ENCODE results near the gene GSE1. TPM values are rescaled to one million over a fixed set of nuclear protein-coding genes. Genes with fewer than 3 reads are reported as not detected.

GSE1 gene
- total and polyA plus RNA-seq, 2 experiments from 2014 or later: 27.9 to 43.5 TPM

GRCh38 chr16:85640585-85640984 lies 27.5 kb downstream of the GSE1 start:
- H3K9me2 ChIP-seq (replicated peaks; ENCODE audit: insufficient read depth): no peaks in the 10 kb centered on the region
- TF ChIP-seq EZH2phosphoT487 (IDR thresholded peaks at IDR 0.05; ENCODE audit: low read depth, severe bottlenecking, unreplicated experiment): no peak
- TF ChIP-seq CTCF (IDR thresholded peaks at IDR 0.05; ENCODE audit: poor library complexity): no peak
- TF ChIP-seq EZH2 (IDR thresholded peaks at IDR 0.05; ENCODE audit: borderline replicate concordance): no peak
- peaks cover 8% of the 10 kb centered on the region for H3K4me1 ChIP-seq (ENCODE audit: insufficient read depth)
- H3K9me3 ChIP-seq (ENCODE audit: low read depth): no peaks in the 10 kb centered on the region
- WGBS (ENCODE audit: low lambda C conversion rate, missing lambda C conversion rate): 94% methylated on average over 29 of the region's 31 CpGs
- peaks cover 96% of the 10 kb centered on the region for H3K79me2 ChIP-seq
- no peak overlapping the region for H2AFZ ChIP-seq
- H3K4me2 ChIP-seq: no peak overlapping the region
- H3K27ac ChIP-seq: no peak overlapping the region
- no peaks in the 10 kb centered on the region for H3K36me3 ChIP-seq (replicated peaks; ENCODE audit: insufficient read depth, low read depth)
- no peak overlapping the region for H3K4me3 ChIP-seq
- no peaks in the 10 kb centered on the region for H3K27me3 ChIP-seq
- H4K20me1 ChIP-seq (ENCODE audit: insufficient read depth, poor library complexity, severe bottlenecking): peaks cover 97% of the 10 kb centered on the region
- DNase-seq (ENCODE audit: low spot score): no peak

- no peak overlapping the region for H2AFZ ChIP-seq
- no peaks in the 10 kb centered on the region for H3K9me2 ChIP-seq (replicated peaks; ENCODE audit: insufficient read depth)
- H3K79me2 ChIP-seq: peaks cover 93% of the 10 kb centered on the region
- no peaks in the 10 kb centered on the region for H3K9me3 ChIP-seq (ENCODE audit: low read depth)
- no peak overlapping the region for H3K4me2 ChIP-seq
- WGBS (ENCODE audit: low lambda C conversion rate, missing lambda C conversion rate): 95% methylated on average over 22 of the region's 24 CpGs
- peaks cover 8% of the 10 kb centered on the region for H3K4me1 ChIP-seq (ENCODE audit: insufficient read depth)
- H3K4me3 ChIP-seq: no peak overlapping the region
- H3K36me3 ChIP-seq (replicated peaks; ENCODE audit: insufficient read depth, low read depth): no peaks in the 10 kb centered on the region
- H3K27ac ChIP-seq: no peak overlapping the region
- peaks cover 96% of the 10 kb centered on the region for H4K20me1 ChIP-seq (ENCODE audit: insufficient read depth, poor library complexity, severe bottlenecking)
- TF ChIP-seq EZH2 (IDR thresholded peaks at IDR 0.05; ENCODE audit: borderline replicate concordance) (no peak), CTCF (IDR thresholded peaks at IDR 0.05; ENCODE audit: poor library complexity) (no peak), EZH2phosphoT487 (IDR thresholded peaks at IDR 0.05; ENCODE audit: low read depth, severe bottlenecking, unreplicated experiment) (no peak)
- no peaks in the 10 kb centered on the region for H3K27me3 ChIP-seq
- no peak for DNase-seq (ENCODE audit: low spot score)
These were observed 28.2 kb downstream of the GSE1 start for GRCh38 chr16:85641305-85641704.

- no peak for TF ChIP-seq EZH2phosphoT487 (IDR thresholded peaks at IDR 0.05; ENCODE audit: low read depth, severe bottlenecking, unreplicated experiment)
- TF ChIP-seq EZH2 (IDR thresholded peaks at IDR 0.05; ENCODE audit: borderline replicate concordance): no peak
- no peak for TF ChIP-seq CTCF (IDR thresholded peaks at IDR 0.05; ENCODE audit: poor library complexity)
- Histone ChIP-seq H3K27ac (no peak overlapping the region), H3K4me3 (no peak overlapping the region), H3K9me2 (replicated peaks; ENCODE audit: insufficient read depth) (no peaks in the 10 kb centered on the region), H3K4me1 (ENCODE audit: insufficient read depth) (peaks cover 8% of the 10 kb centered on the region), H3K36me3 (replicated peaks; ENCODE audit: insufficient read depth, low read depth) (no peaks in the 10 kb centered on the region), H4K20me1 (ENCODE audit: insufficient read depth, poor library complexity, severe bottlenecking) (peaks cover 97% of the 10 kb centered on the region), H3K79me2 (peaks cover 93% of the 10 kb centered on the region), H3K9me3 (ENCODE audit: low read depth) (no peaks in the 10 kb centered on the region), H3K4me2 (no peak overlapping the region), H2AFZ (no peak overlapping the region), H3K27me3 (no peaks in the 10 kb centered on the region)
- 91% methylated on average over 12 of the region's 12 CpGs for WGBS (ENCODE audit: low lambda C conversion rate, missing lambda C conversion rate)
- DNase-seq (ENCODE audit: low spot score): no peak
These were observed 28.7 kb downstream of the GSE1 start for GRCh38 chr16:85641776-85642176.
